ENCODE data around the gene RASGRP4. TPM values are rescaled to one million over a fixed set of nuclear protein-coding genes. Genes with fewer than 3 reads are reported as not detected.
"Not testable (repeated sequence)": the region's sequence is repeated elsewhere in the genome, so short reads cannot be mapped to it uniquely, and the experiment has no call there.

Gene RASGRP4
- total RNA-seq, 1 donor from 2014 or later, result 1.7 TPM

DNA sequence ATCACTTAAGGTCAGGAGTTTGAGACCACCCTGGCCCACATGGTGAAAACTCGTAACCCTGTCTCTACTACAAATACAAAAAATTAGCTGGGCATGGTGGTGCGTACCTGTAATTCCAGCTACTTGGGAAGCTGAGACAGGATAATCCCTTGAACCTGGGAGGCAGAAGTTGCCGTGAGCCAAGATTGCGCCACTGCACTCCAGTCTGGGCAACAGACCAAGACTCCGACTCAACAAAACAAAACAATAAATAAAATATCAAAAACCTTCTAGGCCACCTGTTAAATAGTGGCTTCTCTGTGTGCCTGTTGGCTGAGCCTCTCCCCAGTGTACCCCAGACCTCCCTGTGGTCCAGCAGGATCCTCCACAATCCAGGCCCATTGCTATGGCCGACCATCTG is 54.9 kb downstream of the RASGRP4 start:
- no peak for DNase-seq (ENCODE audit: low spot score)

DNA sequence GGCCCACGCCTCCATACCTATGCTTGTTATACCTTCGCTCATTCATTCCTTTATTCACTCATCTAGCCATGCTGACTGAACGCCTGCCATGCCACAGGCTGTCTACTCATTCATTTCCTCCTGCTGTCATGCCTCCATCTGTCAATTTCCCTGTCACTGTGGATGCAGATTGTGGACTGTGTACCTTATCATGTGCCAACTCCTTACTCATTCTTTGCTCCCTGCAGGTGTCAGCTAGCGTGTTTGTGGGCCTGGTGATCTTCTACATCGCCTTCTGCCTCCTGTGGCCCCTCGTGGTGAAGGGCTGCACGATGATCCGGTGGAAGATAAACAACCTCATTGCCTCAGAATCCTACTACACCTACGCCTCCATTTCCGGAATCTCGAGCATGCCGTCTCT is 55.7 kb downstream of the RASGRP4 start:
- DNase-seq (ENCODE audit: low spot score), result no peak

DNA sequence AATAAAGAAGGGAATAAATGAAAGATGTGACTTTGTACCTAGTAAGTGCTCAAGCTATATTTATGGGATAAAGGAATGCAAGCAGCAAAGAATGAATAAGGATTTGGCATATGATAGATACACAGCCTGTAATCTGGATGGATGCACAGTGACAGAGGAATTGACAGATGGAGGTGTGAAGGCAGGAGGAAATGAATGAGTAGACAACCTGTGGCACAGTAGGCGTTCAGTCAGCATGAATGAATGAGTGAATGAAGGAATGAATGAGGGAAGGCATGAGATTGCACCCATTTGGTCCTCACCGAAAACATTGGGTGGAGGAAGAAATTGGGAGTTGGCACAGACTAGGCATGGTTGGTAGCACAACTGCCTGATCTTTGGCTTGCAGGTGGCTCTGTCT is 56.4 kb downstream of the RASGRP4 start:
- no peak for DNase-seq (ENCODE audit: low spot score)

DNA sequence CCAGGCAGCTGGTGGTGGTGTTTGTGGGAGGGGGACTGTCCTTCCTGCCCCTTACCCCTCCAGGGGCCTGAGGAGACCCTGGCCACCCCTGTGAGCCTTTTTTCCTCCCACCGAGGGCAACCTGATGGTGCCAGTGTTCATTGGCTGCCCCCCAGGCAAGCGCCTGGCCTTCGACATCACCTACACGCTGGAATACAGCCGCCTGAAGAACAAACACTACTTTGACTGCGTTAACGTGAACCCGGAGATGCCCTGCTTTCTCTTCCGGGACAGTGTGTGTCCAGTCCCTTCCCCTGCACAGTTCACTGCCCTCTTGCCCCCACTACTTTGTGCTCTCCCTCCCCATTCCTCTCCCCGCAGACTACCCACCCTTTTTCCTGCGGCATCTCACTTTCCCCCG is 59.0 kb downstream of the RASGRP4 start:
- DNase-seq (ENCODE audit: low spot score), result no peak

DNA sequence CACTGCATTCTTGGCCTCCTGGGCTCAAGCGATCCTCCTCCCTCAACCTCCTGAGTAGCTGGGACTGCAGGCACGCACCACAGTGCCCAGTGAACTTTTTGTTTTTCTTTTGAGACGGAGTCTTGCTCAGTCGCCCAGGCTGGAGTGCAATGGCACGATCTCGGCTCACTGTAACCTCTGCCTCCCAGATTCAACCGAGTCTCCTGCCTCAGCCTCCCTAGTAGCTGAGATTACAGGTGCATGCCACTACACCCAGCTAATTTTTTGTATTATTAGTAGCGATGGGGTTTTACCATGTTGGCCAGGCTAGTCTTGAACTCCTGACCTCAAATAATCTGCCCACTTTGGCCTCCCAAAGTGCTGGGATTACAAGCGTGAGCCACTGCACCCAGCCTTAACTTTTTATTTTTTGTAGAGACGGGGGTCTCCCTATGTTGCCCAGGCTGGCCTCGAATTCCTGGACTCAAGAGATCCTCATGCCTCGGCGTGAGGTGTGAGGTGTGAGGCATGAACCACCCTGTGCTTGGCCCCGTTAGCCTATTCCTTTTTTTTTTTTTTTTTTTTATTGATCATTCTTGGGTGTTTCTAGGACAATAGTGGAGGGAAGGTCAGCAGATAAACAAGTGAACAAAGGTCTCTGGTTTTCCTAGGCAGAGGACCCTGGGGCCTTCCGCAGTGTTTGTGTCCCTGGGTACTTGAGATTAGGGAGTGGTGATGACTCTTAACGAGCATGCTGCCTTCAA is 62.9 kb downstream of the RASGRP4 start:
- not testable (repeated sequence) for DNase-seq (ENCODE audit: low spot score)

DNA sequence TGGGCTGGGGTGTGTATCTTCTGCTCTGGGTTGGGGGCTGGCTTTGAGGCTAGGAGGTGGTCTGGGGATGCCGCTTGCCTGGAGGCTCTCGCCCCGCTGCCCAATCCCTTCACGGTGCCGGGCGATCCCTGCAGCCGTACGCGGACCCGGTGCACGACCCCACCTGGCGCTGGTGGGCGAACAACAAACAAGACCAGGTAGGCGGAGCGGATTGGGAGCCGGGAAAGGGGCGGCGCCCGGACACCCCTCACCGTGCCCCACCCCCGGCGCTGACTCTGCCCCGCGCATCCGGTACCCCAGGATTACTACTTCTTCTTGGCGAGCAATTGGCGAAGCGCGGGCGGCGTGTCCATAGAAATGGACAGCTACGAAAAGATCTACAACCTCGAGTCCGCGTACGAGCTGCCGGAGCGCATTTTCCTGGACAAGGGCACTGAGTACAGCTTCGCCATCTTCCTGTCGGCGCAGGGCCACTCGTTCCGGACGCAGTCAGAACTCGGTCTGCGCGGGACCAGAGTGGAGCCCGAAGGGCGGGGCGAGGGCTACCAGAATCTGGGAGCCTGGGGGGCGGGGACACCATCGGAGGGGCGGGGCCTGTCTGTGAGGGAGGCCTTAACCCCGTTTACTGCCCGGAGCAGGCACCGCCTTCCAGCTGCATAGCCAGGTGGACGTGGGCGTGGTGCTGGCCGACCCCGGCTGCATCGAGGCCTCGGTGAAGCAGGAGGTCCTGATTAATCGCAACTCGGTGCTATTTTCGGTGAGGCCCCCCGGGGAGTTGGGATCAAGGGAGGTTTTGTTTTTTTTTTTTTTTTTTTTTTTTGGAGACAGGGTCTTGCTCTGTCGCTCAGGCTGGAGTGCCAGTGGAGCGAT is 63.7 kb downstream of the RASGRP4 start:
- DNase-seq (ENCODE audit: low spot score), result peak; percentile 87

DNA sequence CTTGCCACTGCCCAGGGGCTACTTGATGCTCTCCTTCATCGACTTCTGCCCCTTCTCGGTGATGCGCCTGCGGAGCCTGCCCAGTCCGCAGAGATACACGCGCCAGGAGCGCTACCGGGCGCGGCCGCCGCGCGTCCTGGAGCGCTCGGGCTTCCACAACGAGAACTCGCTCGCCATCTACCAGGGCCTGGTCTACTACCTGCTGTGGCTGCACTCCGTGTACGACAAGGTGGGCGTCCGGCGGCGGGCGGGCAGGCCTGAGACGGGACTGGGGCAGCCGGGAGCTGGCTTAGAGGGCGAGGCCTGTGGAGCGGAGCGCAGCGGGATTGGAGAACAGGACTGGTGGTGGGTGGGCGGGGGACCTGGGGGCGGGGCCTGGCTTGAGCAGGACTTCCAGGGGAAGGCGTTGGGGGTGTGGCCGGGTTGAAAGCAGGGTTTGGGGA is 64.4 kb downstream of the RASGRP4 start:
- peak; percentile 70 for DNase-seq (ENCODE audit: low spot score)

DNA sequence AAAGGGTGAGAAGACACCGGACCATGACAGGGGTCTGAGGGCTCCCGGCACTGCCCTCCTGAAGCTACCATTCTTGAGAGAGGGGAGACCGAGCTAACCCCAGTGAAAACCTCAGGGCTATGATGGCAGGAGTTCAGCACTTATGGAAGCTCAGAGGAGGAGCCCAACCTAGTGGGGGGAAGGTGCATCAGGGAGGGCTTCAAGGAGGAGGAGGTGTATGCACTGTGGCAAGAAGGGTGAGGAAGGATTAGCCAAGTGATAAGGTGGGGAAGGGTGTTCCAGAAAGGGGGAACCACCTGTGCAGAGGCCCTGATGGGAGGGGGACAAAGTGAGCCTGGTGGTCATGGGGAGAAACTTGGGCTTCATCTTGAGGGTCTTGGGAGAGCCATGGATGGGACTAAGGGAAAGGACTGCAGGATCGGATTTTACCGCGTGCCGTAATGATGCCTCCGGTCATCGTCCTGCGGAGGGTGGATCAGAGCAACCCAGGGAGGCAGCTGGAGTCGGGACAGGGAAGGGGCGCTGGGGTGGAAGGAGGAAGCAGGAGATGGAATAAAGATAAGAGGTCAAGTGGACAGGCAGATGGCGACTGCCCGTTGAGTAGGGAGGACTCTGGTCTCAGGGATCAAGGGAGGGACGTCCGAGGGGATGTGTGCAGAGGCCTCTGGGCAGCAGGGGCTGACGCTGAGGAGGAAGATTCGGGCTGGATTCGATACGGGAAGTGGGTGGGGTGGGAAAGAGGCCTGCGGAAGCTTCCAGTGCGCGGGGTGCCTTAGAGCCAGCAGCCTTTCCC is 65.0 kb downstream of the RASGRP4 start:
- DNase-seq (ENCODE audit: low spot score), result no peak

DNA sequence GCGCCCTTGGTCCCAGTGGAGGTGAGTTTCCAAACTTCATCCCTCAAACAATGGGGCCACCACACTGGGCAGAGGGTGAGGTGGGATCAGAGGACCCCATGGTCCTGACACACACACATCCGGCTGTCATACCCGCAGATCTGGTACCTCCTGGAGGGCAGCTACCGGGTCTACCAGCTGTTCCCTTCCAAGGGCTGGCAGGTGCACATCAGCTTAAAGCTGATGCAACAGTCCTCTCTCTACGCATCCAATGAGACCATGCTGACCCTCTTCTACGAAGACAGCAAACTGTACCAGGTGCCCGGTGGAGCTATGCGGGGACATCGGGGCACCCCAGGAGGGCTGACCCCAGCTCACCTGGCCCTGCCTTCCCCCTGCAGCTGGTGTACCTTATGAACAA is 65.7 kb downstream of the RASGRP4 start:
- DNase-seq (ENCODE audit: low spot score), result no peak

DNA sequence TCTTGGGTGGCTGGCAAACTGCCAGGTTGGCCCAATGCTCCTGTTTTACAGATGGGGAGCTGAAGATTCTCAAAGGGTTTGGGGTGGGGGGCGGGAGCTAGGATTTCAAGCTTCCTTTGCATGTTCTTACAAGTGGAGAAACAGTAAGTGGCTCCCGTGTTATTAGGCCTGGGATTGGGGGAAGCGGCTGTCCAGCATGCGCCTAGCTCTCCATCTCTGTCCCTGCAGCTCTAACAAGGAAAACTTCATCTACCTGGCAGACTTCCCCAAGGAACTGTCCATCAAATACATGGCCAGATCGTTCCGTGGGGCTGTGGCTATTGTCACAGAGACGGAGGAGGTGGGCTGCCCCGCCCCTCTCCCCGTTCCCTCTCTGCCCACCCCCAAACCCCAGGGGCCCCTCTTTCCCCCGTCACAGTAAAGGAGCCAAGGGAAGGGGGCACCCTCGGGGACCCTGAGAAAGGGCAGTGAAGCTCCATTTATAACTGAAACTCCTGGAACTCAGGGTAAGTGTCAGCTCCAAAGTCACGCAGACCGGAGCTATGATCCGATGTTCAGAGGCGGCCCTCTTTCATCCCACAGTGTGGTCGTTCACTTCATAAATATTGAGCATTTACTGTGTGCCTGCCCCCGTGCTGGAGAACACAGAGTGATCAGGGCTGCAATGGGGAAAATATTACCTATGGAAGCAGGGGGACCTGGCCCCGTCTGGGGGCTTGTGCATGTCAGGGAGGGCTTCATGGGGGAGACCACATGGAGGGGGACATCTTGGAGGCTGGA is 66.6 kb downstream of the RASGRP4 start:
- DNase-seq (ENCODE audit: low spot score), result no peak

Other genes with a start within 250 kb of the RASGRP4 start
- not detected for gene DPF1, start 202.0 kb downstream of the RASGRP4 start, total RNA-seq
- gene PPP1R14A, start 169.8 kb downstream of the RASGRP4 start, total RNA-seq, result 98.6 TPM
- gene SPINT2, start 161.6 kb downstream of the RASGRP4 start, total RNA-seq, result 286 TPM
- 129 TPM for gene C19orf33, start 122.0 kb downstream of the RASGRP4 start, total RNA-seq
- gene YIF1B, start 110.3 kb downstream of the RASGRP4 start, total RNA-seq, result 25.1 TPM
- 4.8 TPM for gene KCNK6, start 106.4 kb downstream of the RASGRP4 start, total RNA-seq
- gene CATSPERG, start 90.4 kb downstream of the RASGRP4 start, total RNA-seq, result 11.9 TPM
- 139 TPM for gene PSMD8, start 51.6 kb downstream of the RASGRP4 start, total RNA-seq
- gene GGN, start 38.2 kb downstream of the RASGRP4 start, total RNA-seq, result 0.86 TPM
- 2.1 TPM for gene SPRED3, start 37.5 kb downstream of the RASGRP4 start, total RNA-seq
- gene FAM98C, start 23.1 kb downstream of the RASGRP4 start, total RNA-seq, result 23.8 TPM
- 3.4 TPM for gene RYR1, start 7.5 kb upstream of the RASGRP4 start, total RNA-seq
- gene MAP4K1, start 191.7 kb upstream of the RASGRP4 start, total RNA-seq, result 9.0 TPM
- 322 TPM for gene EIF3K, start 193.0 kb upstream of the RASGRP4 start, total RNA-seq
- 656 TPM for gene ACTN4, start 221.4 kb upstream of the RASGRP4 start, total RNA-seq

Measured in ureter (tissue), 1 donor.